GM18873 (cell line): ENCODE results near the gene UBE2J1.
"Not testable (repeated sequence)": the region's sequence is repeated elsewhere in the genome, so short reads cannot be mapped to it uniquely, and the experiment has no call there.

Experiments
- ATAC-seq: cut with Tn5 transposase; IDR thresholded peaks from one replicate; pipeline ENCODE4 v1.9.1; 2021; ENCODE audit warnings: mild to moderate bottlenecking, moderate library complexity, moderate number of reproducible peaks; ENCODE audit not compliant: unreplicated experiment, low FRiP score

Gene UBE2J1

GRCh38 chr6:89323511-89323971, 29.0 kb downstream of the UBE2J1 start:
- ATAC-seq, result no peak

- ATAC-seq, result no peak
Observed at GRCh38 chr6:89321131-89321970, 31.2 kb downstream of the UBE2J1 start.

- ATAC-seq, result no peak
Observed at GRCh38 chr6:89320012-89320559, 32.4 kb downstream of the UBE2J1 start.

GRCh38 chr6:89317067-89317466, 35.5 kb downstream of the UBE2J1 start:
- no peak for ATAC-seq

GRCh38 chr6:89315249-89315885, 37.2 kb downstream of the UBE2J1 start, which contains the start of gene GABRR2:
TSS of gene GABRR2 (minus strand) at chr6:89315299. CDS start at chr6:89315165, 134 bp downstream.
- no peak for ATAC-seq

- ATAC-seq, result no peak
Observed at GRCh38 chr6:89314692-89315091, 37.8 kb downstream of the UBE2J1 start.

- no peak for ATAC-seq
Observed at GRCh38 chr6:89313006-89313405, 39.5 kb downstream of the UBE2J1 start.

- no peak for ATAC-seq
Observed at GRCh38 chr6:89311853-89312531, 40.5 kb downstream of the UBE2J1 start.

GRCh38 chr6:89311530-89311852, 41.0 kb downstream of the UBE2J1 start:
- no peak for ATAC-seq

GRCh38 chr6:89310929-89311328, 41.6 kb downstream of the UBE2J1 start:
- ATAC-seq, result no peak

- ATAC-seq, result no peak
Observed at GRCh38 chr6:89308525-89309395, 43.8 kb downstream of the UBE2J1 start.

- not testable (repeated sequence) for ATAC-seq
Observed at GRCh38 chr6:89304517-89304916, 48.0 kb downstream of the UBE2J1 start.

- no peak for ATAC-seq
Observed at GRCh38 chr6:89302936-89303335, 49.6 kb downstream of the UBE2J1 start.

GRCh38 chr6:89302195-89302770, 50.2 kb downstream of the UBE2J1 start:
- no peak for ATAC-seq

- no peak for ATAC-seq
Observed at GRCh38 chr6:89301586-89302194, 50.8 kb downstream of the UBE2J1 start.

- ATAC-seq, result no peak
Observed at GRCh38 chr6:89299466-89299850, 53.1 kb downstream of the UBE2J1 start.

GRCh38 chr6:89298680-89299465, 53.6 kb downstream of the UBE2J1 start:
- ATAC-seq, result no peak

GRCh38 chr6:89297695-89298351, 54.7 kb downstream of the UBE2J1 start:
- ATAC-seq, result peak; percentile 91
